DND-41 (cell line): Measurements from ENCODE around the gene SH3RF3.

Experiments used
- ATAC-seq: fragments of 200-7000 bp; cut with Tn5 transposase; 3 replicates; pipeline ENCODE4 v1.9.1; 2021; ENCODE audit warnings: low read depth; ENCODE audit not compliant: insufficient read depth
- DNase-seq: peaks from one replicate; pipeline ENCODE4 v3.0.0-alpha.2; 2020
- H2AFZ ChIP-seq: 2 replicates; pipeline ENCODE4 v1.6.0; 2012; ENCODE audit warnings: low read depth, low read length
- H3K27ac ChIP-seq: 2 replicates; pipeline ENCODE4 v1.5.1; 2012; ENCODE audit warnings: low read length, inconsistent platforms
- H3K27me3 ChIP-seq: fragments of 200-600 bp; sonication (generic); 2 replicates; pipeline ENCODE4 v1.6.0; 2012; ENCODE audit warnings: low read length, mild to moderate bottlenecking, inconsistent platforms; ENCODE audit not compliant: insufficient read depth, poor library complexity
- H3K36me3 ChIP-seq: 2 replicates; pipeline ENCODE4 v1.5.1; 2012; ENCODE audit warnings: low read length, inconsistent platforms; ENCODE audit not compliant: insufficient read depth
- H3K4me1 ChIP-seq: 2 replicates; pipeline ENCODE4 v1.5.1; 2012; ENCODE audit warnings: mild to moderate bottlenecking, low read length; ENCODE audit not compliant: insufficient read depth
- H3K4me2 ChIP-seq: 2 replicates; pipeline ENCODE4 v1.6.0; 2012; ENCODE audit warnings: mild to moderate bottlenecking, moderate library complexity, low read length, inconsistent platforms; ENCODE audit not compliant: insufficient read depth
- H3K4me3 ChIP-seq, 2 experiments: fragments of 200-600 bp in 1 of 2; shearing (Covaris generic) in 1 of 2; 2 replicates each; pipeline ENCODE4 v1.5.1; 2012 to 2016; ENCODE audit warnings: inconsistent platforms in 2 of 2, low read length in 2 of 2, mild to moderate bottlenecking in 2 of 2, low read depth in 1 of 2, moderate library complexity in 1 of 2
- H3K79me2 ChIP-seq: 2 replicates; pipeline ENCODE4 v1.6.0; 2012; ENCODE audit warnings: low read length, inconsistent platforms; ENCODE audit not compliant: insufficient read depth
- H3K9ac ChIP-seq: 2 replicates; pipeline ENCODE4 v1.6.0; 2012; ENCODE audit warnings: low read depth, mild to moderate bottlenecking, inconsistent platforms, low read length, moderate library complexity
- H3K9me3 ChIP-seq: 2 replicates; pipeline ENCODE4 v1.5.1; 2012; ENCODE audit warnings: low read length, moderate library complexity, mild to moderate bottlenecking, inconsistent platforms; ENCODE audit not compliant: insufficient read depth, severe bottlenecking
- H4K20me1 ChIP-seq: 2 replicates; pipeline ENCODE4 v1.6.0; 2012; ENCODE audit warnings: low read length; ENCODE audit not compliant: insufficient read depth
- CTCF ChIP-seq: IDR thresholded peaks from 2 replicates; pipeline ENCODE4 v1.5.1; 2012; ENCODE audit warnings: borderline replicate concordance, low read length, moderate library complexity, mild to moderate bottlenecking; ENCODE audit not compliant: poor library complexity, severe bottlenecking; ENCODE audit errors: extremely low read depth
- EZH2 ChIP-seq: IDR thresholded peaks from 3 replicates; pipeline ENCODE4 v1.6.1; 2012; ENCODE audit warnings: borderline replicate concordance, low read depth, mild to moderate bottlenecking, moderate library complexity, low read length, inconsistent platforms; ENCODE audit not compliant: severe bottlenecking

The SH3RF3 gene

GRCh38 chr2:109129356-109129920 is 433 bp downstream of the SH3RF3 start:
- peaks cover 49% of the 10 kb centered on the region for H3K27me3 ChIP-seq
- no peaks in the 10 kb centered on the region for H3K79me2 ChIP-seq
- H3K9ac ChIP-seq, result no peak overlapping the region
- no peak for ATAC-seq
- H3K4me3 ChIP-seq, result no peak overlapping the region
- H3K4me2 ChIP-seq, result no peak overlapping the region
- no peaks in the 10 kb centered on the region for H3K36me3 ChIP-seq
- H3K4me1 ChIP-seq, result peaks cover 11% of the 10 kb centered on the region
- no peaks in the 10 kb centered on the region for H3K9me3 ChIP-seq
- DNase-seq, result no peak
- no peaks in the 10 kb centered on the region; the same call in none of the 2 replicates for H4K20me1 ChIP-seq
- no peak overlapping the region for H3K27ac ChIP-seq
- no peak overlapping the region for H2AFZ ChIP-seq
- TF ChIP-seq EZH2 (no peak), CTCF (no peak)

- TF ChIP-seq EZH2 (no peak), CTCF (no peak)
- Histone ChIP-seq H3K9me3 (no peaks in the 10 kb centered on the region), H3K36me3 (no peaks in the 10 kb centered on the region), H3K4me1 (peaks cover 11% of the 10 kb centered on the region), H4K20me1 (no peaks in the 10 kb centered on the region; the same call in none of the 2 replicates), H3K79me2 (no peaks in the 10 kb centered on the region), H3K9ac (no peak overlapping the region), H3K27ac (no peak overlapping the region), H3K4me2 (no peak overlapping the region), H2AFZ (no peak overlapping the region), H3K27me3 (peaks cover 50% of the 10 kb centered on the region), H3K4me3 (no peak overlapping the region)
- ATAC-seq (no peak), DNase-seq (no peak)
Observed at GRCh38 chr2:109129921-109130722, 1.1 kb downstream of the SH3RF3 start.

GRCh38 chr2:109130723-109130995 is 1.7 kb downstream of the SH3RF3 start:
- Histone ChIP-seq H2AFZ (no peak overlapping the region), H3K36me3 (no peaks in the 10 kb centered on the region), H3K4me2 (no peak overlapping the region), H3K27ac (no peak overlapping the region), H3K9ac (no peak overlapping the region), H3K79me2 (no peaks in the 10 kb centered on the region), H3K9me3 (no peaks in the 10 kb centered on the region), H3K27me3 (peaks cover 55% of the 10 kb centered on the region), H4K20me1 (no peaks in the 10 kb centered on the region; the same call in none of the 2 replicates), H3K4me3 (no peak overlapping the region), H3K4me1 (peaks cover 11% of the 10 kb centered on the region)
- ATAC-seq (no peak), DNase-seq (no peak)
- no peak for TF ChIP-seq EZH2
- TF ChIP-seq CTCF, result no peak
